AG04449 (cell line): Measurements from ENCODE around the gene ANK2.

Experiments used
- CTCF ChIA-PET: fragments of 350-600 bp; formaldehyde crosslinking; extraction: SDS; loops from one replicate; lab custom pipeline; 2021; ENCODE audit warnings: antibody characterized with exemption; lab: Yijun Ruan, JAX
- POLR2A ChIA-PET: fragments of 400-600, 350-600 bp; formaldehyde crosslinking; extraction: SDS; loops from one replicate; lab custom pipeline; 2020; ENCODE audit warnings: antibody characterized with exemption, inconsistent platforms; lab: Yijun Ruan, JAX
- DNase-seq: peaks from one replicate; pipeline ENCODE4 v3.0.0-alpha.2; 2010; ENCODE audit warnings: low read depth, low spot score
- H3K4me3 ChIP-seq: 2 replicates; pipeline ENCODE4 v1.5.1; 2011; ENCODE audit warnings: low read depth, mild to moderate bottlenecking, control low read depth, low read length
- TF ChIP-seq, protein P1 (sequence below): IDR thresholded peaks from one replicate; pipeline ENCODE4 v1.5.1; 2011; ENCODE audit warnings: mild to moderate bottlenecking, moderate library complexity, low read length, control low read depth, inconsistent platforms; ENCODE audit not compliant: insufficient read depth; ENCODE audit errors: missing control alignments

Gene ANK2

DNA sequence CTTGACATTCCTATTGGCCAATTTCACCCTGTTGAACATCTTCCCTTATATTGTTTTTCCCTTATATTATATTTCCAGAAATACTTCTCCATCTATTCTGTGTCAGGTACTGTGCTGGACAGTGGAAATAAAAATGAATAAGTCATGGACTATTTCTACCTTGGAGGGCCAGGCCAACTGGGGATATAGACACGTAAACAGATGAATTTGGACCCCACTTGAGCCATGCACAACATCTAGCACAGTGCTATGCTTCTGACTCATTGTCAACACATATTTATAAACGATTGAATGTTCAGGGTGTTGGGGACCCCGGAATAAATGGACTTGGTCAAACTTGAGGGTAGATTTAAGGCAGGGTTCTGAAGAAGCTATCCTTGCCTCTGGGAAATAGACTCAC, 111.1 kb downstream of the ANK2 start:
- CTCF ChIA-PET: no interaction called here
- H3K4me3 ChIP-seq: no peak overlapping the region
- TF ChIP-seq, protein P1, sequence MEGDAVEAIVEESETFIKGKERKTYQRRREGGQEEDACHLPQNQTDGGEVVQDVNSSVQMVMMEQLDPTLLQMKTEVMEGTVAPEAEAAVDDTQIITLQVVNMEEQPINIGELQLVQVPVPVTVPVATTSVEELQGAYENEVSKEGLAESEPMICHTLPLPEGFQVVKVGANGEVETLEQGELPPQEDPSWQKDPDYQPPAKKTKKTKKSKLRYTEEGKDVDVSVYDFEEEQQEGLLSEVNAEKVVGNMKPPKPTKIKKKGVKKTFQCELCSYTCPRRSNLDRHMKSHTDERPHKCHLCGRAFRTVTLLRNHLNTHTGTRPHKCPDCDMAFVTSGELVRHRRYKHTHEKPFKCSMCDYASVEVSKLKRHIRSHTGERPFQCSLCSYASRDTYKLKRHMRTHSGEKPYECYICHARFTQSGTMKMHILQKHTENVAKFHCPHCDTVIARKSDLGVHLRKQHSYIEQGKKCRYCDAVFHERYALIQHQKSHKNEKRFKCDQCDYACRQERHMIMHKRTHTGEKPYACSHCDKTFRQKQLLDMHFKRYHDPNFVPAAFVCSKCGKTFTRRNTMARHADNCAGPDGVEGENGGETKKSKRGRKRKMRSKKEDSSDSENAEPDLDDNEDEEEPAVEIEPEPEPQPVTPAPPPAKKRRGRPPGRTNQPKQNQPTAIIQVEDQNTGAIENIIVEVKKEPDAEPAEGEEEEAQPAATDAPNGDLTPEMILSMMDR: no peak
- no peak for DNase-seq
- POLR2A ChIA-PET: no interaction called here

- ChIA-PET POLR2A (no interaction called here), CTCF (no interaction called here)
- TF ChIP-seq, protein P1: no peak
- no peak overlapping the region for H3K4me3 ChIP-seq
- DNase-seq: no peak
These were observed 112.6 kb downstream of the ANK2 start for GRCh38 chr4:113162089-113162488.

- TF ChIP-seq, protein P1: no peak
- ChIA-PET POLR2A (no interaction called here), CTCF (no interaction called here)
- DNase-seq: no peak
- H3K4me3 ChIP-seq: no peak overlapping the region
These were observed 119.9 kb downstream of the ANK2 start for GRCh38 chr4:113169368-113169767.

- CTCF ChIA-PET: no interaction called here
- POLR2A ChIA-PET: no interaction called here
- no peak overlapping the region for H3K4me3 ChIP-seq
- no peak for DNase-seq
- TF ChIP-seq, protein P1: no peak
These were observed 120.8 kb downstream of the ANK2 start for GRCh38 chr4:113170115-113170804.

DNA sequence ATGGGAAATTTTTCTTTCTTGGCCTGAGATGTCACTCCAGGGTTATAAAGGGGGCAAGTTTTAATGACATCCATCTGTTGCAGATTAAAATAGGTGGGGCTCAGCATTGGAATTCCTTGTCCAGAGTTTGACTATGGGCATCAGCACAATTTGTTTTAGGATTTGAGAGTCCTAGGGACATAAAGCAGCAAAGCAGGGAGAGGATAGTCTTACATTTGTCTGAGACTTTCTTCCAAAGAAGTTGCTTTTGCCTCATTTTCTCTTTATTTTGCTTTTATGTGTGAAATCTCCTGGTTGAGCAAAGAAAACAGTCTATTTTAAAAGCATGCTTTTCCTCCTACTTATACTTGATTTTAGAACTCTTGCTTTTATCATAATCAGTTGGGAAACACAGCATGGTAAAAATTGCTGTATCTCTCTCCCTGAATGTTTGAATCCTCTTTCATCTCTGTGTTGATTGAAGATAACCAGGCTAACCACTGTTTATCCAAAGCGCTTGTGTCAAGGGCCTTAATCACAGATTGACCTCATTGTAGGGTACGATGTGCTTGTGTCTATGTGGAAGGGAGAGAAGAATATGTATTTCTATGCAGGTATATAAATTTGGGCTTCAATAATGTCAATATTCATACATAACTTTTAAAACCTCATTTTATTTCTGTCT, 121.5 kb downstream of the ANK2 start:
- DNase-seq: no peak
- POLR2A ChIA-PET: no interaction called here
- CTCF ChIA-PET: no interaction called here
- H3K4me3 ChIP-seq: no peak overlapping the region
- TF ChIP-seq, protein P1: no peak

GRCh38 chr4:113173126-113173792, 123.8 kb downstream of the ANK2 start:
- POLR2A ChIA-PET: no interaction called here
- no peak overlapping the region for H3K4me3 ChIP-seq
- no peak for DNase-seq
- CTCF ChIA-PET: no interaction called here
- TF ChIP-seq, protein P1: no peak
